Measurements from ENCODE around the gene ASAP3. TPM values are rescaled to one million over a fixed set of nuclear protein-coding genes. Genes with fewer than 3 reads are reported as not detected.

Gene ASAP3
- total and polyA plus RNA-seq, 2 of the 13 experiments (the other 11 are each of a cell fraction or from before 2014, with no cell fraction given): 32.6 to 37.0 TPM

DNA sequence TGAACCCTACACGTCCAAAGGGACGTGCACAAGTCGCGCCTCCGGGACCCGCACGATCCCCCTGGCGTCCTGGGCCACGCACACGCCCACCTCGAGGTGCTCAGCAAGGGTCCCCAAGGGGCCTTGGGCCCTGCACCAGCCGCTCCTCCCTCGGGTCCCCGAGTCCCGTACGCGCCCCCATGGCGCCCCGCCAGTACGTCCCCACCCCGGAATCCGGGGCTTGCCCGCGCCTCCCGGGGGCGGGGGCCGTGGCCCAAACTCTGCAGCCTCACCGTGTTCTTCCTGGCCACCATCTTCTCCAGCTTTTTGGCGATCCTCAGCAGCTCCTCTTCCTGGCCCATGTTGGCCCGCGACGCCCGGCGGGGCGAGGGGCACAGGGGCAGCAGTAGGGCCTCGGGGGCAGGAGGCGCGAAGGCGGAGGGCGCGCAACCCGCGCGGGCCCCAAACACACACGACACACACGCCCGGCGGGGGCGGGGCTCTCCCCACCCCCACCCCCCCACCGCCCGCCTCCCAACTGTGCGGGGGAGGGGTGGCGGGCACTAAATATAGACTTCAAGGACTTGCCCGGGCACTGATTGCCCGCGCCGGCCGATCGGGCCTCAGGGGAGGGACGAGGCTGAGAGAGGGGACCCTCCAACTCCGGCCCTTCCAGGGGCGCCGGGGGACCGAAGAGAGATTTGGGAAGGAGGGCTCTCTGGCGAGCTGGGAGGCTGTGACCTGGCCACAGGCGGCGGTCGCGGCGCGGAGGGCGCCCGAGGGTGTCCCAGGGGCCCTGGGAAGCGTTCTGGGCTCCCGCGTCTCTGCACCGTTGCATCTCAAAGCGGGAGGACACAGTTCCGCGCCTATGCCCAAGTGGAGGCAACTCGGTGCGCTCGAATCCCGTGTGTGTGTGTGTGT, 59.4 kb downstream of the ASAP3 start, which contains the start of gene TCEA3 (continued):
- TF ChIP-seq NFE2 (CRISPR knock-in tag; IDR thresholded peaks at IDR 0.05) (no peak), ZNF737 (CRISPR knock-in tag; IDR thresholded peaks at IDR 0.05; ENCODE audit: borderline replicate concordance) (no peak), MBNL3 (CRISPR knock-in tag; conservative IDR thresholded peaks at IDR 0.05) (no peak), TAF1 (CRISPR knock-in tag; IDR thresholded peaks at IDR 0.05) (peak; percentile 71), ZNF816 (CRISPR knock-in tag; IDR thresholded peaks at IDR 0.05; ENCODE audit: borderline replicate concordance) (no peak), HDAC6 (IDR thresholded peaks at IDR 0.05; ENCODE audit: low read depth, low read length) (no peak), ZNF749 (CRISPR knock-in tag; IDR thresholded peaks at IDR 0.05; ENCODE audit: borderline replicate concordance) (no peak; the same call in 1 of the 2 replicates), ZNF598 (CRISPR knock-in tag; IDR thresholded peaks at IDR 0.05; ENCODE audit: borderline replicate concordance) (no peak), SMAD1 (CRISPR knock-in tag; IDR thresholded peaks at IDR 0.05; ENCODE audit: borderline replicate concordance, low read depth) (no peak), ZNF543 (CRISPR knock-in tag; IDR thresholded peaks at IDR 0.05) (peak; percentile 75), ZNF205 (CRISPR knock-in tag; IDR thresholded peaks at IDR 0.05) (0 out of 2 replicates have a peak, but pooled peaks have one; percentile 26), ZNF564 (CRISPR knock-in tag; IDR thresholded peaks at IDR 0.05) (peak; percentile 71; the same call in 1 of the 2 replicates), NAIF1 (CRISPR knock-in tag; IDR thresholded peaks at IDR 0.05; ENCODE audit: borderline replicate concordance) (0 out of 2 replicates have a peak, but pooled peaks have one; percentile 49), ZC3H13 (CRISPR knock-in tag; IDR thresholded peaks at IDR 0.05) (peak; percentile 77; the same call in 1 of the 2 replicates), RFXANK (CRISPR knock-in tag; IDR thresholded peaks at IDR 0.05) (no peak), SMARCC2 (IDR thresholded peaks at IDR 0.05) (no peak), NCOR1 (IDR thresholded peaks at IDR 0.05; ENCODE audit: borderline replicate concordance, low read length) (no peak), ZNF607 (CRISPR knock-in tag; IDR thresholded peaks at IDR 0.05; ENCODE audit: borderline replicate concordance) (no peak; the same call in 1 of the 2 replicates), MTA3 (CRISPR knock-in tag; IDR thresholded peaks at IDR 0.05) (no peak)
- TF ChIP-seq, protein P1, sequence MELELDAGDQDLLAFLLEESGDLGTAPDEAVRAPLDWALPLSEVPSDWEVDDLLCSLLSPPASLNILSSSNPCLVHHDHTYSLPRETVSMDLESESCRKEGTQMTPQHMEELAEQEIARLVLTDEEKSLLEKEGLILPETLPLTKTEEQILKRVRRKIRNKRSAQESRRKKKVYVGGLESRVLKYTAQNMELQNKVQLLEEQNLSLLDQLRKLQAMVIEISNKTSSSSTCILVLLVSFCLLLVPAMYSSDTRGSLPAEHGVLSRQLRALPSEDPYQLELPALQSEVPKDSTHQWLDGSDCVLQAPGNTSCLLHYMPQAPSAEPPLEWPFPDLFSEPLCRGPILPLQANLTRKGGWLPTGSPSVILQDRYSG (CRISPR knock-in tag; IDR thresholded peaks at IDR 0.05): no peak
- TF ChIP-seq, protein P2, sequence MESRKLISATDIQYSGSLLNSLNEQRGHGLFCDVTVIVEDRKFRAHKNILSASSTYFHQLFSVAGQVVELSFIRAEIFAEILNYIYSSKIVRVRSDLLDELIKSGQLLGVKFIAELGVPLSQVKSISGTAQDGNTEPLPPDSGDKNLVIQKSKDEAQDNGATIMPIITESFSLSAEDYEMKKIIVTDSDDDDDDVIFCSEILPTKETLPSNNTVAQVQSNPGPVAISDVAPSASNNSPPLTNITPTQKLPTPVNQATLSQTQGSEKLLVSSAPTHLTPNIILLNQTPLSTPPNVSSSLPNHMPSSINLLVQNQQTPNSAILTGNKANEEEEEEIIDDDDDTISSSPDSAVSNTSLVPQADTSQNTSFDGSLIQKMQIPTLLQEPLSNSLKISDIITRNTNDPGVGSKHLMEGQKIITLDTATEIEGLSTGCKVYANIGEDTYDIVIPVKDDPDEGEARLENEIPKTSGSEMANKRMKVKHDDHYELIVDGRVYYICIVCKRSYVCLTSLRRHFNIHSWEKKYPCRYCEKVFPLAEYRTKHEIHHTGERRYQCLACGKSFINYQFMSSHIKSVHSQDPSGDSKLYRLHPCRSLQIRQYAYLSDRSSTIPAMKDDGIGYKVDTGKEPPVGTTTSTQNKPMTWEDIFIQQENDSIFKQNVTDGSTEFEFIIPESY (CRISPR knock-in tag; IDR thresholded peaks at IDR 0.05): 0 out of 2 replicates have a peak, but pooled peaks have one; percentile 26
- TF ChIP-seq, protein P3, sequence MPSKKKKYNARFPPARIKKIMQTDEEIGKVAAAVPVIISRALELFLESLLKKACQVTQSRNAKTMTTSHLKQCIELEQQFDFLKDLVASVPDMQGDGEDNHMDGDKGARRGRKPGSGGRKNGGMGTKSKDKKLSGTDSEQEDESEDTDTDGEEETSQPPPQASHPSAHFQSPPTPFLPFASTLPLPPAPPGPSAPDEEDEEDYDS (CRISPR knock-in tag; IDR thresholded peaks at IDR 0.05): no peak
- TF ChIP-seq, protein P4, sequence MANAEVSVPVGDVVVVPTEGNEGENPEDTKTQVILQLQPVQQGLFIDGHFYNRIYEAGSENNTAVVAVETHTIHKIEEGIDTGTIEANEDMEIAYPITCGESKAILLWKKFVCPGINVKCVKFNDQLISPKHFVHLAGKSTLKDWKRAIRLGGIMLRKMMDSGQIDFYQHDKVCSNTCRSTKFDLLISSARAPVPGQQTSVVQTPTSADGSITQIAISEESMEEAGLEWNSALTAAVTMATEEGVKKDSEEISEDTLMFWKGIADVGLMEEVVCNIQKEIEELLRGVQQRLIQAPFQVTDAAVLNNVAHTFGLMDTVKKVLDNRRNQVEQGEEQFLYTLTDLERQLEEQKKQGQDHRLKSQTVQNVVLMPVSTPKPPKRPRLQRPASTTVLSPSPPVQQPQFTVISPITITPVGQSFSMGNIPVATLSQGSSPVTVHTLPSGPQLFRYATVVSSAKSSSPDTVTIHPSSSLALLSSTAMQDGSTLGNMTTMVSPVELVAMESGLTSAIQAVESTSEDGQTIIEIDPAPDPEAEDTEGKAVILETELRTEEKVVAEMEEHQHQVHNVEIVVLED (CRISPR knock-in tag; IDR thresholded peaks at IDR 0.05; ENCODE audit: borderline replicate concordance): no peak
- TF ChIP-seq, protein P5, sequence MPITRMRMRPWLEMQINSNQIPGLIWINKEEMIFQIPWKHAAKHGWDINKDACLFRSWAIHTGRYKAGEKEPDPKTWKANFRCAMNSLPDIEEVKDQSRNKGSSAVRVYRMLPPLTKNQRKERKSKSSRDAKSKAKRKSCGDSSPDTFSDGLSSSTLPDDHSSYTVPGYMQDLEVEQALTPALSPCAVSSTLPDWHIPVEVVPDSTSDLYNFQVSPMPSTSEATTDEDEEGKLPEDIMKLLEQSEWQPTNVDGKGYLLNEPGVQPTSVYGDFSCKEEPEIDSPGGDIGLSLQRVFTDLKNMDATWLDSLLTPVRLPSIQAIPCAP (CRISPR knock-in tag; IDR thresholded peaks at IDR 0.05; ENCODE audit: low read depth): no peak

Measured in HepG2 (cell line).